NT2/D1 (cell line): Measurements from ENCODE around the gene AHRR.
"Not testable (repeated sequence)": the region's sequence is repeated elsewhere in the genome, so short reads cannot be mapped to it uniquely, and the experiment has no call there.

Experiments used
- SUZ12 ChIP-seq: IDR thresholded peaks from 2 replicates; pipeline ENCODE4 v1.6.1; 2011; ENCODE audit not compliant: insufficient read length, insufficient read depth; ENCODE audit errors: extremely low read depth
- YY1 ChIP-seq: IDR thresholded peaks from 2 replicates; pipeline ENCODE4 v1.6.1; 2011; ENCODE audit not compliant: insufficient read length, insufficient read depth
- ZNF274 ChIP-seq: IDR thresholded peaks from 2 replicates; pipeline ENCODE4 v1.6.1; 2011; ENCODE audit warnings: mild to moderate bottlenecking, low read depth, low read length

GRCh38 chr5:294788-295187 lies 26.7 kb upstream of the AHRR start:
- not testable (repeated sequence) for TF ChIP-seq ZNF274, SUZ12, YY1
